K562 (cell line): Measurements from ENCODE around the gene TMEM131L. TPM values are rescaled to one million over a fixed set of nuclear protein-coding genes. Genes with fewer than 3 reads are reported as not detected.

Experiments used
- ELF4 ChIP-seq: fragments of 450-650 bp; formaldehyde crosslinking; IDR thresholded peaks from 2 replicates; pipeline ENCODE4 v1.4.0; 2022; ENCODE audit warnings: missing genetic modification characterization
- HCFC1 ChIP-seq: IDR thresholded peaks from 2 replicates; pipeline ENCODE4 v1.6.1; 2012; ENCODE audit warnings: low read depth, low read length, improper control_type of control experiment
- HMG20B ChIP-seq: fragments of 250-450 bp; sonication (Bioruptor Pico); IDR thresholded peaks from 2 replicates; pipeline ENCODE4 v1.5.0; 2021; ENCODE audit warnings: mild to moderate bottlenecking
- MIER1 ChIP-seq: fragments of 450-650 bp; IDR thresholded peaks from 2 replicates; pipeline ENCODE4 v1.6.1; 2016; ENCODE audit warnings: antibody characterized with exemption, mild to moderate bottlenecking, low read depth
- NRF1 ChIP-seq, 2 experiments: fragments of 450-650 bp; IDR thresholded peaks in 1 of 2; conservative IDR thresholded peaks in 1 of 2; 2 replicates each; pipeline ENCODE4 v1.6.1; 2014; ENCODE audit warnings: mild to moderate bottlenecking in 2 of 2
- PHF8 ChIP-seq: fragments of 200-600 bp; sonication (generic); IDR thresholded peaks from 2 replicates; pipeline ENCODE4 v1.6.1; 2012; ENCODE audit warnings: mixed run types, mild to moderate bottlenecking, inconsistent platforms, low read length, moderate library complexity, borderline replicate concordance
- POLR3A ChIP-seq: IDR thresholded peaks from 2 replicates; pipeline ENCODE4 v1.6.1; 2011; ENCODE audit warnings: borderline replicate concordance, mild to moderate bottlenecking, moderate library complexity; ENCODE audit not compliant: insufficient read length, insufficient read depth; ENCODE audit errors: extremely low read depth
- SMAD1 ChIP-seq: fragments of 150-350 bp; IDR thresholded peaks from 2 replicates; pipeline ENCODE4 v1.6.1; 2014; ENCODE audit warnings: low read length, low read depth; ENCODE audit not compliant: partially characterized antibody
- SRF ChIP-seq, 2 experiments: fragments of 250-450, 450-650 bp in 1 of 2; sonication (Bioruptor Pico) in 1 of 2; sonication (generic) in 1 of 2; formaldehyde crosslinking; IDR thresholded peaks; 2 replicates each; pipeline versions ENCODE4 v1.5.0 to v1.5.1; 2020 to 2022; ENCODE audit warnings: mild to moderate bottlenecking in 1 of 2, missing genetic modification reagents in 1 of 2
- TGIF2 ChIP-seq: sonication (generic); formaldehyde crosslinking; IDR thresholded peaks from 2 replicates; pipeline ENCODE4 v1.8.1; 2022; ENCODE audit warnings: mild to moderate bottlenecking, missing genetic modification reagents, moderate library complexity
- ZNF436 ChIP-seq: fragments of 250-450, 450-650 bp; sonication (Bioruptor Pico); formaldehyde crosslinking; IDR thresholded peaks from 2 replicates; pipeline ENCODE4 v1.7.0; 2020; ENCODE audit warnings: mild to moderate bottlenecking
- ZNF778 ChIP-seq: fragments of 450-650 bp; formaldehyde crosslinking; IDR thresholded peaks from 2 replicates; pipeline ENCODE4 v1.4.0; 2020; ENCODE audit warnings: mild to moderate bottlenecking, moderate library complexity
- polyA plus RNA-seq, 8 experiments: library from polyadenylated mRNA; depleted of rRNA in 4 of 8; stranded (reverse) in 5 of 8; unstranded in 3 of 8; fragments of >200 nt; fragmentation: Nextera tagmentation in 2 of 8; fragmentation: Illumina TruSeq in 1 of 8; extraction: Ambion mirVana in 2 of 8; extraction: Trizol in 1 of 8; gene quantifications; 2 replicates each; pipeline versions ENCODE4 v1.2.1 to v1.2.3, GENCODE V29; 2011 to 2014; ENCODE audit warnings: inconsistent platforms in 1 of 8, missing spikeins in 1 of 8
- total RNA-seq, 7 experiments: library from RNA; depleted of rRNA in 6 of 7; stranded (reverse); fragments of >200 nt in 6 of 7; fragmentation: Illumina TruSeq in 2 of 7; extraction: Trizol in 2 of 7; gene quantifications; 2 replicates each; pipeline versions ENCODE4 v1.2.1 to v1.2.3, GENCODE V29; 2011 to 2021; ENCODE audit warnings: low replicate concordance in 1 of 7
- TF ChIP-seq, protein P1 (sequence below), 2 experiments: IDR thresholded peaks; 2 replicates each; pipeline ENCODE4 v1.6.1; 2012; ENCODE audit warnings: improper control_type of control experiment in 2 of 2, low read depth in 2 of 2, low read length in 2 of 2, borderline replicate concordance in 1 of 2
- TF ChIP-seq, protein P2 (sequence below): sonication (generic); formaldehyde crosslinking; IDR thresholded peaks from 2 replicates; pipeline ENCODE4 v1.8.0; 2023; ENCODE audit warnings: mild to moderate bottlenecking, missing genetic modification reagents
- TF ChIP-seq, protein P3 (sequence below), 2 experiments: fragments of 450-650 bp; IDR thresholded peaks; 2 replicates each; pipeline ENCODE4 v1.6.1; 2016
- TF ChIP-seq, protein P4 (sequence below): fragments of 450-650 bp; IDR thresholded peaks from one replicate; pipeline ENCODE4 v1.6.1; 2018; ENCODE audit warnings: mild to moderate bottlenecking, moderate library complexity; ENCODE audit not compliant: partially characterized antibody
- TF ChIP-seq, protein P5 (sequence below): fragments of 200-800 bp; sonication (Bioruptor generic); IDR thresholded peaks from 2 replicates; pipeline ENCODE4 v1.6.1; 2017; ENCODE audit warnings: missing genetic modification characterization, missing compliant biosample characterization

Gene TMEM131L
- total and polyA plus RNA-seq, 9 of the 15 experiments (the other 6 are each of a cell fraction or from before 2014, with no cell fraction given): 1.2 to 20.8 (median 12.9) TPM

DNA sequence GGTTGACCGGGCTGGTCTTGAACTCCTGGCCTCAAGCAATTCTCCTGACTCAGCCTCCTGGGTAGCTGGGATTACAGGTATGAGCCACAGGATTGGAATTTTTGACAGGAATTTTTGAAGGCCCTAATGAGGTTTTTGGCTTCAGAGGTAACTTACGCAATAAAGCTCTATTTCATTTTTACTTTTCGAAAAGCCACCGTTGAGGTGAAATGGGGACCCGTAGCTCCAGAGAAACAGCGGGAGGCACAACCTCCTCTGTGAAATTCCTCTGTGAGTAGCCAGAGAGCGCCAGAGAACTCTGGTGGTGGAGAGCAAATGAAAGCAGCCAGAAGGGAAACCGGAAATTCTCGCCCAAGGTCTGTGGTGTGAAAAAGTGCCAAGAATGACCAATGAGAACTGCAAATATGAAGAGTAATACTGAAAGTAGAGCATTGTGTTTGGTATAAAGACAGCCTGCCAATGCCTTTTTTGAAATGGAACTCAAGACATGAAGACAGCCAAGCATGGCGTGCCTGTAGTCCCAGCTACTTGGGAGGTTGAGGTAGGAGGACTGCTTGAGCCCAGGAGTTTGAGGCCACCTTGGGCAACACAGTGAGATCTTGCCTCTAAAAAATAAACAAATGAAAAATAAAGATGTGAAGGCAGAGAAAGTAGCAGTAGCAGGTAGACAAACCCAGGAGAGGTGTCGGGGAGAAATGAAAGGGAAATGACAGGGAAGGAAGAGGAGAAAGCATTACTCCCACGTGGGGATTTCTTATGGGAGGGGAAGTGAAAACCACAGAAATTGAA, 33.0 kb upstream of the TMEM131L start (continued):
- peak; percentile 17; the same call in 1 of the 2 replicates for TF ChIP-seq HCFC1
- TF ChIP-seq ZNF436: no peak
- TF ChIP-seq, protein P1, sequence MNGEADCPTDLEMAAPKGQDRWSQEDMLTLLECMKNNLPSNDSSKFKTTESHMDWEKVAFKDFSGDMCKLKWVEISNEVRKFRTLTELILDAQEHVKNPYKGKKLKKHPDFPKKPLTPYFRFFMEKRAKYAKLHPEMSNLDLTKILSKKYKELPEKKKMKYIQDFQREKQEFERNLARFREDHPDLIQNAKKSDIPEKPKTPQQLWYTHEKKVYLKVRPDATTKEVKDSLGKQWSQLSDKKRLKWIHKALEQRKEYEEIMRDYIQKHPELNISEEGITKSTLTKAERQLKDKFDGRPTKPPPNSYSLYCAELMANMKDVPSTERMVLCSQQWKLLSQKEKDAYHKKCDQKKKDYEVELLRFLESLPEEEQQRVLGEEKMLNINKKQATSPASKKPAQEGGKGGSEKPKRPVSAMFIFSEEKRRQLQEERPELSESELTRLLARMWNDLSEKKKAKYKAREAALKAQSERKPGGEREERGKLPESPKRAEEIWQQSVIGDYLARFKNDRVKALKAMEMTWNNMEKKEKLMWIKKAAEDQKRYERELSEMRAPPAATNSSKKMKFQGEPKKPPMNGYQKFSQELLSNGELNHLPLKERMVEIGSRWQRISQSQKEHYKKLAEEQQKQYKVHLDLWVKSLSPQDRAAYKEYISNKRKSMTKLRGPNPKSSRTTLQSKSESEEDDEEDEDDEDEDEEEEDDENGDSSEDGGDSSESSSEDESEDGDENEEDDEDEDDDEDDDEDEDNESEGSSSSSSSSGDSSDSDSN (IDR thresholded peaks at IDR 0.05; ENCODE audit: borderline replicate concordance in 1 of 2, low read depth in 2 of 2, low read length in 2 of 2): no peak
- TF ChIP-seq ELF4 (CRISPR knock-in tag): no peak
- TF ChIP-seq, protein P2, sequence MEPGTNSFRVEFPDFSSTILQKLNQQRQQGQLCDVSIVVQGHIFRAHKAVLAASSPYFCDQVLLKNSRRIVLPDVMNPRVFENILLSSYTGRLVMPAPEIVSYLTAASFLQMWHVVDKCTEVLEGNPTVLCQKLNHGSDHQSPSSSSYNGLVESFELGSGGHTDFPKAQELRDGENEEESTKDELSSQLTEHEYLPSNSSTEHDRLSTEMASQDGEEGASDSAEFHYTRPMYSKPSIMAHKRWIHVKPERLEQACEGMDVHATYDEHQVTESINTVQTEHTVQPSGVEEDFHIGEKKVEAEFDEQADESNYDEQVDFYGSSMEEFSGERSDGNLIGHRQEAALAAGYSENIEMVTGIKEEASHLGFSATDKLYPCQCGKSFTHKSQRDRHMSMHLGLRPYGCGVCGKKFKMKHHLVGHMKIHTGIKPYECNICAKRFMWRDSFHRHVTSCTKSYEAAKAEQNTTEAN (CRISPR knock-in tag): no peak
- TF ChIP-seq, protein P3, sequence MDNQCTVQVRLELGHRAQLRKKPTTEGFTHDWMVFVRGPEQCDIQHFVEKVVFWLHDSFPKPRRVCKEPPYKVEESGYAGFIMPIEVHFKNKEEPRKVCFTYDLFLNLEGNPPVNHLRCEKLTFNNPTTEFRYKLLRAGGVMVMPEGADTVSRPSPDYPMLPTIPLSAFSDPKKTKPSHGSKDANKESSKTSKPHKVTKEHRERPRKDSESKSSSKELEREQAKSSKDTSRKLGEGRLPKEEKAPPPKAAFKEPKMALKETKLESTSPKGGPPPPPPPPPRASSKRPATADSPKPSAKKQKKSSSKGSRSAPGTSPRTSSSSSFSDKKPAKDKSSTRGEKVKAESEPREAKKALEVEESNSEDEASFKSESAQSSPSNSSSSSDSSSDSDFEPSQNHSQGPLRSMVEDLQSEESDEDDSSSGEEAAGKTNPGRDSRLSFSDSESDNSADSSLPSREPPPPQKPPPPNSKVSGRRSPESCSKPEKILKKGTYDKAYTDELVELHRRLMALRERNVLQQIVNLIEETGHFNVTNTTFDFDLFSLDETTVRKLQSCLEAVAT (IDR thresholded peaks at IDR 0.05): 0 out of 4 replicates have a peak, but pooled peaks of 1 of the 2 experiments have one; percentile 36
- TF ChIP-seq, protein P4, sequence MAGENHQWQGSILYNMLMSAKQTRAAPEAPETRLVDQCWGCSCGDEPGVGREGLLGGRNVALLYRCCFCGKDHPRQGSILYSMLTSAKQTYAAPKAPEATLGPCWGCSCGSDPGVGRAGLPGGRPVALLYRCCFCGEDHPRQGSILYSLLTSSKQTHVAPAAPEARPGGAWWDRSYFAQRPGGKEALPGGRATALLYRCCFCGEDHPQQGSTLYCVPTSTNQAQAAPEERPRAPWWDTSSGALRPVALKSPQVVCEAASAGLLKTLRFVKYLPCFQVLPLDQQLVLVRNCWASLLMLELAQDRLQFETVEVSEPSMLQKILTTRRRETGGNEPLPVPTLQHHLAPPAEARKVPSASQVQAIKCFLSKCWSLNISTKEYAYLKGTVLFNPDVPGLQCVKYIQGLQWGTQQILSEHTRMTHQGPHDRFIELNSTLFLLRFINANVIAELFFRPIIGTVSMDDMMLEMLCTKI: no peak
- no peak for TF ChIP-seq NRF1 (conservative IDR thresholded peaks at IDR 0.05 in 1 of 2, IDR thresholded peaks at IDR 0.05 in 1 of 2)
- no peak for TF ChIP-seq TGIF2 (CRISPR knock-in tag)
- TF ChIP-seq, protein P5, sequence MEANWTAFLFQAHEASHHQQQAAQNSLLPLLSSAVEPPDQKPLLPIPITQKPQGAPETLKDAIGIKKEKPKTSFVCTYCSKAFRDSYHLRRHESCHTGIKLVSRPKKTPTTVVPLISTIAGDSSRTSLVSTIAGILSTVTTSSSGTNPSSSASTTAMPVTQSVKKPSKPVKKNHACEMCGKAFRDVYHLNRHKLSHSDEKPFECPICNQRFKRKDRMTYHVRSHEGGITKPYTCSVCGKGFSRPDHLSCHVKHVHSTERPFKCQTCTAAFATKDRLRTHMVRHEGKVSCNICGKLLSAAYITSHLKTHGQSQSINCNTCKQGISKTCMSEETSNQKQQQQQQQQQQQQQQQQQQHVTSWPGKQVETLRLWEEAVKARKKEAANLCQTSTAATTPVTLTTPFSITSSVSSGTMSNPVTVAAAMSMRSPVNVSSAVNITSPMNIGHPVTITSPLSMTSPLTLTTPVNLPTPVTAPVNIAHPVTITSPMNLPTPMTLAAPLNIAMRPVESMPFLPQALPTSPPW (CRISPR knock-in tag): 0 out of 2 replicates have a peak, but pooled peaks have one; percentile 13
- no peak for TF ChIP-seq PHF8
- TF ChIP-seq HMG20B (CRISPR knock-in tag): no peak
- no peak for TF ChIP-seq ZNF778 (CRISPR knock-in tag)
- no peak for TF ChIP-seq SRF (CRISPR knock-in tag; IDR thresholded peaks at IDR 0.05)
- TF ChIP-seq SMAD1: no peak
- TF ChIP-seq POLR3A: no peak
- no peak for TF ChIP-seq MIER1
